ENCODE results near the gene JAG2.

DNA sequence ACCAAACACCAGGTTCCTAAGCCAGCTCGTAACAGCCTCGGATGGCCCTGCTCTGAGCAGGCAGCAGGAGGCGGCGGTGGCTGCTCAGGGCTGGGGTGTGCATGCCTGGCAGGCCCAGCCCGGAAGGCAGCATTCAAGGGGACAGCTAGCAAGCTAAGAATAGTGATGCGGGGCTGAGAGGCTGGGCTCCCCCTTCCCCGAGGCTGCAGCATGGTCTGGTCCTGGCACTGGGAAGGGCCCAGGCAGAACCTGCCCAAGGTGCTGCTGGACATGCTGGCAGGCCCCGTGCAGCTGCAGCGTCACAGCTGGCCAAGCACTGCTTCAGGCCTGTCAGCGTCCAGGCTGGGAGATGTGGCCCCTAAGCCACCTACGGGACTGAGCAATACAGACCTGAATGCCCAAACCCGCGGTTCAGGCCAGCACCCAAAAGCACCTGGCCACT, 38.9 kb upstream of the JAG2 start:
- TF ChIP-seq YY1 (IDR thresholded peaks at IDR 0.05; ENCODE audit: insufficient read depth, insufficient read length) (no peak), ZNF274 (IDR thresholded peaks at IDR 0.05; ENCODE audit: low read depth, low read length) (no peak), SUZ12 (IDR thresholded peaks at IDR 0.05; ENCODE audit: extremely low read depth, insufficient read depth, insufficient read length) (no peak)
